Stimulated activated naive B cell treated with anti-CD40 and anti-IgM and Interleukin-4, amounts not matched to agents 10 μg/mL and 1 μg/mL and 100 μg/mL, for 72 hours (primary cell): ENCODE measurements around the gene RCOR3.
A peak's percentile ranks its signal among the peaks of the same experiment; 100 is the strongest.
"Not testable (repeated sequence)": the region's sequence is repeated elsewhere in the genome, so short reads cannot be mapped to it uniquely, and the experiment has no call there.

ENCODE experiments used
- ATAC-seq, 2 donors: fragments of 150-1000 bp; cut with Tn5 transposase; replicated peaks; 2 replicates each; pipeline ENCODE4 v1.10.0; 2021; ENCODE audit warnings: moderate library complexity in 1 of 2
- DNase-seq: peaks from one replicate; pipeline ENCODE4 v3.0.0; 2021
- H3K27ac Mint-ChIP-seq: one replicate; pipeline ENCODE4 v1.8.0; 2022; ENCODE audit warnings: mild to moderate bottlenecking, mixed read lengths
- H3K27me3 Mint-ChIP-seq, 2 donors: one replicate each; pipeline ENCODE4 v1.8.0; 2022; ENCODE audit warnings: mixed read lengths in 2 of 2
- H3K36me3 Mint-ChIP-seq, 2 donors: one replicate each; pipeline ENCODE4 v1.8.0; 2022; ENCODE audit warnings: mixed read lengths in 2 of 2, mild to moderate bottlenecking in 1 of 2
- H3K4me1 Mint-ChIP-seq, 2 donors: one replicate each; pipeline ENCODE4 v1.8.0; 2022; ENCODE audit warnings: mixed read lengths in 2 of 2, mild to moderate bottlenecking in 1 of 2
- H3K4me3 Mint-ChIP-seq, 2 donors: one replicate each; pipeline ENCODE4 v1.8.0; 2022; ENCODE audit warnings: mild to moderate bottlenecking in 2 of 2, mixed read lengths in 2 of 2, moderate library complexity in 1 of 2
- H3K9me3 Mint-ChIP-seq, 2 donors: one replicate each; pipeline ENCODE4 v1.8.0; 2022; ENCODE audit warnings: mixed read lengths in 2 of 2, mild to moderate bottlenecking in 1 of 2

The RCOR3 gene

DNA sequence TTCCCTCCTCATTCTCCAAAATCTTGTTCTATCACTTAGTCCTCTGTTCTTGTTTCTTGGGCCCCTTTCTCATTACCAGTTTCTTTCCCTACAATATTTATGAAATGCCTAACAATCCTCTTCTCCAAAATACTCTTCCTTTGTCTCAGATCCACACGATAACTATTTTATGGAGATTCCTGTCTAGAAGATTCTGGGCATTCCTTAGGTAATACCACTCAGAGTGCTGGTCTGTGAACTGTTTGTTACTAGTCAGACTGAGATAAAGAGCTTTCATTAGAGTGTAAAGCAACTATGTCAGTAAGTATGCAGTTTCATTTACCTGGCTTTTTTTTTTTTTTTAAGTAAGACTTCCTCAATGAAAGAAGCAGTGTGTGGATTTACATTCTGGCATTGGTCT, 18.1 kb upstream of the RCOR3 start:
- Mint-ChIP-seq H3K27ac (no peak overlapping the region), H3K36me3 (no peaks in the 10 kb centered on the region), H3K9me3 (no peaks in the 10 kb centered on the region), H3K27me3 (peaks cover 12 to 15% of the 10 kb centered on the region in 2 donors), H3K4me1 (no peaks in the 10 kb centered on the region), H3K4me3 (no peak overlapping the region)
- DNase-seq (no peak), ATAC-seq (no peak)

DNA sequence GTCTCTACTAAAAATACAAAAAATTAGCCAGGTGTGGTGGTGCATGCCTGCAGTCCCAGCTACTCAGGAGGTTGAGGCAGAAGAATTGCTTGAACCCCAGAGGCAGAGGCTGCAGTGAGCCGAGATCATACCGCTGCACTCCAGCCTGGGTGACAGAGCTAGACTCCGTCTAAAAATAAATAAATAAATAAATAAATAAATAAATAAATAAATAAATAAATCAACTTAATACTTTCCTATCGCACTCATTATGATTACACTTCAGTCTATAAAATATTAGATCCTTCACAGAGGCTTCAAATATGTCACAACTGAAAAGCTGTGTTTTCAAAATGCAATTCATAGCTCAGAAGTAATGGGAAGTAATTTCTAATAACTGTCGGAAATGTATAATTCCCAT, 15.5 kb upstream of the RCOR3 start:
- not testable (repeated sequence) for H3K27ac Mint-ChIP-seq, H3K4me3 Mint-ChIP-seq, H3K9me3 Mint-ChIP-seq, DNase-seq, ATAC-seq, H3K36me3 Mint-ChIP-seq, H3K4me1 Mint-ChIP-seq
- peaks cover 12 to 18% of the 10 kb centered on the region in 2 donors for H3K27me3 Mint-ChIP-seq

DNA sequence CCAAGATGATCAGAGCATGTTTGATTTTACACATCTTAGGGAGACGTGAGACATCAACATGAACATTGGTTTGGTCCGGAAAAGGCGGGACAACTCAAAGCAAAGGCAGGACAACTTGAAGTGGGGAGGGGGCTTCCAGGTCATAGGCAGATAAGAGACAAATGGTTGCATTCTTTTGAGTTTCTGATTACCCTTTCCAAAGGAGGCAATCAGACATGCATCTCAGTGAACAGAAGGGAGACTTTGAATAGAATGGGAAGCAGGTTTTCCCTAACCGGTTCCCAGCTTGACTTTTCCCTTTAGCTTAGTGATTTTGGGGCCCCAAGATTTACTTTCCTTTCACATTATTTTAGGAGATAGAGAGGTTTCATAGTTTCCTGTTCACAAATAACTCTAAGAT, 12.6 kb upstream of the RCOR3 start:
- H3K36me3 Mint-ChIP-seq, H3K4me3 Mint-ChIP-seq, DNase-seq, H3K9me3 Mint-ChIP-seq, ATAC-seq, H3K4me1 Mint-ChIP-seq, H3K27ac Mint-ChIP-seq: not testable (repeated sequence)
- H3K27me3 Mint-ChIP-seq: peaks cover 6 to 14% of the 10 kb centered on the region in 2 donors

DNA sequence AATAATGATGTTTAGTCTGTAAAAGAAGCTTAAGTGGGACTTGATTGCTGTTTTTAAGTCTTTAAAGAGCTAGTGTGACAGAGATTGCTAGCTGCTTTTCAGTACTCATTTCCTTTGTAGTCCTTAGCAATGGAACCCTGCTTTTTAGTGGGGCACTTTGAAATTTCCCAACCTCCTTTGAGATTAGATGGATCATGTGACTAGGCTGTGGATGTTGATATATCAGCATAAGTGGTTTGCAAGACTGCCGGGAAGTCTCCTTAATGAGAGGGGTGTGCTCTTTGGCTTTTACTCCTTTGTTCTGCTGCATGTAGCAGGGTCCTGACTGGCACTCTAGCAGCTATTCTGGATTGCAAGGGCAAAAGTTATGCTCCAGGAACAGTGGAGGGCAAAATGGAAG, 11.2 kb upstream of the RCOR3 start:
- DNase-seq: no peak
- Mint-ChIP-seq H3K27me3 (peaks cover 6 to 14% of the 10 kb centered on the region in 2 donors), H3K36me3 (no peaks in the 10 kb centered on the region), H3K9me3 (no peaks in the 10 kb centered on the region), H3K4me1 (no peaks in the 10 kb centered on the region), H3K27ac (no peak overlapping the region), H3K4me3 (no peak overlapping the region)
- ATAC-seq: no peak

DNA sequence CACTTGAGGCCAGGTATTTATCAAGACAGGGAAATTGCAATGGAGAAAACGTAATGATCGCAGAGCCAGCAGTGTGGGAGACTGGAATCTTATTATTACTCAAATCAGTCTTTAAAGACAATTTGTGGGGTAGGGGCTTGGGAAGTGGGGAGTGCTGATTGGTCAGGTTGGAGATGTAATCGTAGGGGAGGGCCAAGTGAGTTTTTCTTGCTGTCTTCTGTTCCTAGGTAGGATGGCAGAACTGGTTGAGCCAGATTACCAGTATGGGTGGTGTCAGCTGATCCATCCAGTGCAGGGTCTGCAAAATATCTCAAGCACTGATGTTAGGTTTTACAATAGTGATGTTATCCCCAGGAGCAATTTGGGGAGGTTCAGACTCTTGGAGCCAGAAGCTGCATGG, 9.6 kb upstream of the RCOR3 start:
- not testable (repeated sequence) for H3K27ac Mint-ChIP-seq, DNase-seq, H3K4me1 Mint-ChIP-seq, H3K27me3 Mint-ChIP-seq, H3K9me3 Mint-ChIP-seq, H3K4me3 Mint-ChIP-seq, ATAC-seq, H3K36me3 Mint-ChIP-seq

DNA sequence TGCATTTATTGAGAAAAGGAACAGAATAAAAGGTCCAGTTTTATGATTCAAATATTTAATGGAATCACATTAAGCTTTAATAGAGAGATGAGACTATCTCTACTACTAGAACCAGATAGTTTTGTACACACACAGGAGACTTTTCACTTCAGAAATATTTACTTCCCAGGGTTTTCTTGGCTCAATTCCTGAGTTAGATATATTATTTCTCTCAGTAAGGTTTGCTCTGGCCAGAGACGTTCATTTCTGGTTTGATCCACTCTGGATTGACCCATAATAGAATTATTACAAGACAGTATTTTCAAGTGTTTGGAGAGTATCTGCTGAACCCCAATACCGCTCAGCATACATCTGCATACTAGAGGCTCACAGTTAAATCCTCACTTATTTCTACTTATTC, 1.3 kb upstream of the RCOR3 start:
- peak overlapping the region; percentile 99 for H3K27ac Mint-ChIP-seq
- H3K4me3 Mint-ChIP-seq: peak overlapping the region; percentile 95 to 96
- H3K27me3 Mint-ChIP-seq: no peaks in the 10 kb centered on the region
- peaks cover 3 to 7% of the 10 kb centered on the region in 2 donors for H3K36me3 Mint-ChIP-seq
- ATAC-seq (no peak), DNase-seq (no peak)
- H3K4me1 Mint-ChIP-seq: peaks cover 6 to 27% of the 10 kb centered on the region in 2 donors
- no peaks in the 10 kb centered on the region for H3K9me3 Mint-ChIP-seq

DNA sequence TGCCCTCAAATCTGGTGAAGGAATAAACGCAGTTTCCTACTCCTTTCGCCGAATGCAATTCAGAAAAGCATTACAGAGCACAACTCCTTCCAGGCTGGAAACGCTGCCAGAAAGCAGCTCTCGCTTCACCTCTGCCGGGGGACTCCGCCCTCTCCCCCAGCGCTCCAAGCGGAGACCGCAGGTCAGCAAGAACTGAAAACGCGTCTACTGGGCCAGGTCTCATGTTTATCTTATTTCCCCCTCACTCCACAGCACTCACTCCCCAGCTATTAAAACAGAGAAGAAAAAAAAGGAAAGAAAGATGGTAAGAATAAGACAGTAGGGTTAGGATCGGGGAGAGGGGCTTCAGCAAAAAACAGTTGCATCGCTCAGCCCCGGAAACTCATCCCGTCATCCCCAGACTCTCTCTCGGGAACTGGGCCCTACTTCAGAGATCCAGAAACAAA, 833 bp upstream of the RCOR3 start:
- Mint-ChIP-seq H3K4me1 (peaks cover 6 to 27% of the 10 kb centered on the region in 2 donors), H3K27me3 (no peaks in the 10 kb centered on the region), H3K36me3 (peaks cover 3 to 7% of the 10 kb centered on the region in 2 donors), H3K27ac (peak overlapping the region; percentile 99), H3K9me3 (no peaks in the 10 kb centered on the region), H3K4me3 (peak overlapping the region; percentile 95 to 96)
- peak; percentile 60 for DNase-seq
- peak; percentile 41 to 44 for ATAC-seq

DNA sequence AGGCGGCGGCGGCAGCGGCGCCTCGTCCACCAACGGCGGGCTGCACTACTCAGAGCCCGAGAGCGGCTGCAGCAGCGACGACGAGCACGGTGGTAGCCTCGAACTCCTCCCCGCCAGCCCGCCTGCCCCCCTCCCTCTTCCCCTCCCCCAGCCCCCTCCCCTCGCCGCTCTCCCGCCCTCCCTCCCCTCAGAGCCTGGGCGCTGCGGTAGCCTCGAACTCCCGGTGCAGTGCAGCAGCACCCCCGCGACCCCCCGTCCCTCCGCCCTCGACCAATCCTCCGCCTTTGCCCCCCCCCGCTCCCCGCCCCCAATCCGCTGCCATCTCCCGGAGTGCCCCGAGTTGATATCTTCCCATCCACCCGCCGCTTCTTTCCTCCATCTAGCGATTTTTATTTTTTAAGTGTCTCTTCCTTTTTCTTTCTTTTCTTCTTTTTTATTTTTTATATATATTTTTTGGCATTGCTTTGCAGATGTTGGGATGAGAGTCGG, 516 bp downstream of the RCOR3 start:
- Mint-ChIP-seq H3K27me3 (no peaks in the 10 kb centered on the region), H3K27ac (peak overlapping the region; percentile 97), H3K36me3 (peaks cover 8% of the 10 kb centered on the region in 2 donors), H3K4me3 (peak overlapping the region; percentile 95 to 96), H3K4me1 (peaks cover 6 to 27% of the 10 kb centered on the region in 2 donors), H3K9me3 (no peaks in the 10 kb centered on the region)
- peak; percentile 27 to 28 for ATAC-seq
- no peak for DNase-seq

DNA sequence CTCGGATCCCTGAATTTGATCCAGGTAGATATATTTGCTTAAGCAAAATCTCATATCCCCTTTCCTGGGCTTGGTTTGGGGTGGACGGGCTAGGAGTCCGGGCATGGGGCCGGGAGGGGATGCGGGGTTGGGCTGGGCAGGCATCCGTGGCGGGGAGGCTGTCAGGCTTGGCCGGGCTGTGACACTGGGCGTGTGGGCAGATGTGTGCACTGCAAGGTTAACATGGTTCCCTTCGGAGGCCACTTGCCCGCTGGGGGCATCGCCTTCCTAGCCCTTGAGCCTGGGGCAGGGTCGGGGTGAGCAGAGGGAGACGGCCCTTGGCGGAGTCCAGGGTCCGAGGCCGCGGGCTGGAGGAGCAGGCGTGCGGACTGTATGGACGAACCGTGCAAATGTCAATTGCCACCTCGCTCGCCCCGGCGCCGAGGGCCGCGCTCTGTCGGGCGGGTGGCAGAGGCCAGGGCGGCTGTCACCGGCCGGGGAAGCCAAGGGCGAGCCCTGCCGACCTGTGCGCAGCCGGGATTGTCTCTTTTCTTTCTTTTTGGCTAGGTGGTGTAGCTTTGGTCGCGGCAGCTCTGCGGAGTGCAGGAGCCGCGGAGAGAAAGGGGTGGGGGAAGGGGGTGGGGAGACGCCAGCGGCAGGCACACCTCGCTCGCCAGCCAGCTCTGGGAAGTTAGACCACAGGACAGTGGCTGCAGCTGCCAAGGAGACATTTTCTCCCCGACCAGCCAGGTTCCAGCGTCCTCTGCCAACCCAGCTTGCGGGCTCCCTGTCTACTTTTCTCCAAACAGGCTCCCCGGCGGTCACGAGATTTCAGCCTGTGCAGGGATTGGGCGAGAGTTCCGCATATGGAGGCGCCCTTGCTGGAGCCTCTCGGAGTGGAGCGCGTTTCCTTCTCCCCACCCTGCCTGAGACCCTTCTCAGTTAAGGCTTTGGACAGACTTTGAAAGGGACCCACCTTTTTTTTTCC, 1.3 kb downstream of the RCOR3 start:
- Mint-ChIP-seq H3K4me3 (peak overlapping the region; percentile 95 to 96), H3K36me3 (peaks cover 8 to 10% of the 10 kb centered on the region in 2 donors), H3K27me3 (no peaks in the 10 kb centered on the region), H3K4me1 (peaks cover 6 to 27% of the 10 kb centered on the region in 2 donors), H3K9me3 (no peaks in the 10 kb centered on the region), H3K27ac (peak overlapping the region; percentile 95)
- DNase-seq (peak; percentile 51), ATAC-seq (peak; percentile 56 to 61)

DNA sequence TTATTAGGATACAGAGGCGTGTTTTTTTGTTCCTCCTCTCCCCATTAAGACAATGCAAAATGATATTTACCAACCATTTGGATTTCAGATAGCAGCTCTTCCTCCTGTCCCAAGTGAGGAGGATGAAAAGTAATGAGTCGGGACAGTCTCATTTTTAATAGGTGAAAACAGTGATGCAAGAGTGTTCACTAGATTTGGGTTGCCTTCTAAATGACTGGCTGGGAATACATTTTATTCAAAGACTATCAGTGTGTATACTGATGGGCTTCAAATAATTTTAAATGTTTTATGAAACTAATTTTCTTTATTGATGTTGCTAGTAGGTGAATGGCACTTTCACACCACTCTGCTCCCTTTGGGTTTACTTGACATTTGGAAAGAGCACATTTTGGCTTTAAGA, 2.1 kb downstream of the RCOR3 start:
- Mint-ChIP-seq H3K27ac (peak overlapping the region; percentile 95), H3K4me1 (peaks cover 8 to 27% of the 10 kb centered on the region in 2 donors), H3K4me3 (peak overlapping the region; percentile 95 to 96), H3K9me3 (no peaks in the 10 kb centered on the region), H3K27me3 (no peaks in the 10 kb centered on the region), H3K36me3 (peaks cover 10 to 11% of the 10 kb centered on the region in 2 donors)
- DNase-seq: no peak
- ATAC-seq: no peak

DNA sequence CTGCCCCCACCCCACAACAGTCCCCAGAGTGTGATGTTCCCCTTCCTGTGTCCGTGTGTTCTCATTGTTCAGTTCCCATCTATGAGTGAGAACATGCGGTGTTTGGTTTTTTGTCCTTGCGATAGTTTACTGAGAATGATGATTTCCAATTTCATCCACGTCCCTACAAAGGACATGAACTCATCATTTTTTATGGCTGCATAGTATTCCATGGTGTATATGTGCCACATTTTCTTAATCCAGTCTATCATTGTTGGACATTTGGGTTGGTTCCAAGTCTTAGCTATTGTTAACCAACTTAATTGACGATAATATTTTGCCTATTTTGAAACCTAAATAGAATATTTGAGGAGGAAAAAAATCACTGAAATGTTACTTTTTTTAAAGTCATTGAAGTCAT, 3.9 kb downstream of the RCOR3 start:
- not testable (repeated sequence) for DNase-seq, ATAC-seq, H3K4me3 Mint-ChIP-seq, H3K27me3 Mint-ChIP-seq, H3K9me3 Mint-ChIP-seq, H3K27ac Mint-ChIP-seq
- peaks cover 8 to 17% of the 10 kb centered on the region in 2 donors for H3K4me1 Mint-ChIP-seq
- peaks cover 10 to 11% of the 10 kb centered on the region in 2 donors for H3K36me3 Mint-ChIP-seq

DNA sequence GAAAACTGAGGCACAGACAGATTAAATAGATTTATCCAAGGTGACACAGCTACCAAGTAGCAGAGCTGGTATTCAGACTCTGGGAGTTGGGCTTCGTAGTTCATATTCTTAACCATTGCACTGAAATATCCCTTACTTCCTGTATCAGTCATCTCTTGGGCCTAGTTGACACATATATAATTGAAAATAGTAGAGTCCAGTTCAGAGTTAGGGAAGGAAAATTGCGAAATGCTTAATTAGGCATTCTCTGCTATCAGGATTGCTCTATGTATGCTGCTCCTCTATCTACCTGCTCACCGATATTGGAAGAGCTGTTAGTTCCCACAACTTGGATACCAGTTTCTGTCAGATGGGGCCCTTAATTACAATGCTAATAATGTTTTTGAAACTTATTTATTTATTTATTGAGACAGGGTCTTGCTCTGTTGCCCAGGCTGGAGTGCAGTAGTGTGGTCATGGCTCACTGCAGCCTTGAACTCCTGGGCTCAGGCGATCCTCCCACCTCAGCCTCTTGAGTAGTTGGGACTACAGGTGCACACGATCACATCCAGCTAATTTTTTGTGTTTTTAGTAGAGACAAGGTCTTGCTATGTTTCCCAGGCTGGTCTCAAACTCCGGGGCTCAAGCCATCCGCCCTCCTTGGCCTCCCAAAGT, 8.2 kb downstream of the RCOR3 start:
- H3K9me3 Mint-ChIP-seq: no peaks in the 10 kb centered on the region
- no peaks in the 10 kb centered on the region for H3K27me3 Mint-ChIP-seq
- H3K4me3 Mint-ChIP-seq: no peak overlapping the region
- H3K36me3 Mint-ChIP-seq: peaks cover 7 to 19% of the 10 kb centered on the region in 2 donors
- ATAC-seq (no peak), DNase-seq (no peak)
- no peak overlapping the region for H3K27ac Mint-ChIP-seq
- peaks cover 0 to 2% of the 10 kb centered on the region in 2 donors for H3K4me1 Mint-ChIP-seq

DNA sequence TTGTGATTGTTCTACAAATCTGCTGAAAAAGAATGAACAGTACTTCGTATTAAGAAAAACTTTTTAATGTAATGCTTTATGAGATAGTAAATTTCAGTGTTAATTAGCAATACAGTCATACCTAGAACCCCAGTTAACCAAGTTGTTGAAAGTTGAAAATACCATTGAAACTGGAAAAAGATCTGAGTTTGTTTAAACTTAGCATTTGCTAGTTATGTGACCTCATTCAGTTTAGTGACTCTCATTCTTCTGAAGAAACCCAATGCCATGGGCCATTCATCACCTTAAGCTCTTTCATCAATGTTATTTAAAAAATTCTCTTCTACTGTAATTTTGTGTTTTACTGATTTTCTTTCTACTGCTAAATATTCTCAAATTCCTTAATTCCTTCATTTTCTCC, 20.2 kb downstream of the RCOR3 start:
- no peak for DNase-seq
- Mint-ChIP-seq H3K9me3 (no peaks in the 10 kb centered on the region), H3K27ac (no peak overlapping the region), H3K4me3 (no peak overlapping the region), H3K36me3 (peaks cover 0 to 14% of the 10 kb centered on the region in 2 donors), H3K27me3 (no peaks in the 10 kb centered on the region), H3K4me1 (no peaks in the 10 kb centered on the region)
- ATAC-seq: no peak

DNA sequence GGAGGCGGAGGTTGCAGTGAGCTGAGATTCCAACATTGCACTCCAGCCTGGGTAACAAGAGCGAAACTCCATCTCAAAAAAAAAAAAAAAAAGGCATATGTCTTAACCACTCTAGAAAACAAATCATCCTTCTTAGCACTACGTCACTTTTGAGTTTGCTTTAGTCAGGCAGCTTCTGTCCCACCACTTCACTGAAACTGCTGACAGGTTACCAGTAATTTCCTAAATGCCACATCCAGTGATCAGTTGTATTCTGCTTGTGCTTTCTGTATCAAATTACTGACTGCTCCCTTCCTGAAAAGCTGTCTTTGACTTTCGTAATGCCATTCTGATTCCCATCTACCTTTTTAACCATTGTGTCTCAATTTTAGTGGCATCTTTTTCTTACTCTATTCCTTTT, 21.7 kb downstream of the RCOR3 start:
- H3K27me3 Mint-ChIP-seq: no peaks in the 10 kb centered on the region
- no peaks in the 10 kb centered on the region for H3K9me3 Mint-ChIP-seq
- DNase-seq: no peak
- H3K27ac Mint-ChIP-seq: no peak overlapping the region
- ATAC-seq: no peak
- peaks cover 10 to 25% of the 10 kb centered on the region in 2 donors for H3K36me3 Mint-ChIP-seq
- H3K4me1 Mint-ChIP-seq: no peaks in the 10 kb centered on the region
- H3K4me3 Mint-ChIP-seq: no peak overlapping the region
